Astrocyte (in vitro differentiated cells and primary cell): ENCODE results near the gene LEPROT. TPM values are rescaled to one million over a fixed set of nuclear protein-coding genes. Genes with fewer than 3 reads are reported as not detected.

Experiments
- DNase-seq: peaks from one replicate; pipeline ENCODE4 v3.0.0-alpha.2; 2010; ENCODE audit warnings: low read depth
- FAIRE-seq: peaks from 2 replicates; lab custom pipeline; 2011; peaks lifted over from hg19 to GRCh38; lab: Jason Lieb, UNC
- H2AFZ ChIP-seq: 2 replicates; pipeline ENCODE4 v1.6.0; 2012; ENCODE audit warnings: low read depth, low read length, inconsistent platforms
- H3K27ac ChIP-seq: 2 replicates; pipeline ENCODE4 v1.5.1; 2011; ENCODE audit warnings: low read depth, low read length, inconsistent platforms
- H3K27me3 ChIP-seq: 2 replicates; pipeline ENCODE4 v1.6.0; 2011; ENCODE audit warnings: low read length, inconsistent platforms; ENCODE audit not compliant: insufficient read depth
- H3K36me3 ChIP-seq: 2 replicates; pipeline ENCODE4 v1.5.1; 2011; ENCODE audit warnings: low read length, inconsistent platforms; ENCODE audit not compliant: insufficient read depth
- H3K4me1 ChIP-seq: 2 replicates; pipeline ENCODE4 v1.5.1; 2011; ENCODE audit warnings: low read length, inconsistent platforms; ENCODE audit not compliant: insufficient read depth
- H3K4me2 ChIP-seq: 2 replicates; pipeline ENCODE4 v1.6.0; 2012; ENCODE audit warnings: low read length, inconsistent platforms
- H3K4me3 ChIP-seq: 2 replicates; pipeline ENCODE4 v1.5.1; 2011; ENCODE audit warnings: low read depth, mild to moderate bottlenecking, low read length, inconsistent platforms; ENCODE audit not compliant: insufficient read depth
- H3K79me2 ChIP-seq: 2 replicates; pipeline ENCODE4 v1.6.0; 2012; ENCODE audit warnings: mild to moderate bottlenecking, low read length, inconsistent platforms; ENCODE audit not compliant: insufficient read depth
- H3K9ac ChIP-seq: 2 replicates; pipeline ENCODE4 v1.6.0; 2012; ENCODE audit warnings: mild to moderate bottlenecking, low read length, inconsistent platforms
- H3K9me3 ChIP-seq: 2 replicates; pipeline ENCODE4 v1.5.1; 2012; ENCODE audit warnings: low read depth, mild to moderate bottlenecking, low read length, inconsistent platforms; ENCODE audit not compliant: insufficient read depth
- H4K20me1 ChIP-seq: 2 replicates; pipeline ENCODE4 v1.6.0; 2012; ENCODE audit warnings: low read length, inconsistent platforms; ENCODE audit not compliant: insufficient read depth
- H3K27ac Mint-ChIP-seq: one replicate; pipeline ENCODE4 v1.8.0; 2021; ENCODE audit warnings: mild to moderate bottlenecking, mixed read lengths; ENCODE audit not compliant: unreplicated experiment
- H3K27me3 Mint-ChIP-seq: one replicate; pipeline ENCODE4 v1.8.0; 2021; ENCODE audit warnings: low read depth, mixed read lengths; ENCODE audit not compliant: unreplicated experiment
- H3K36me3 Mint-ChIP-seq: one replicate; pipeline ENCODE4 v1.8.0; 2021; ENCODE audit warnings: low read depth, mixed read lengths; ENCODE audit not compliant: unreplicated experiment
- H3K4me1 Mint-ChIP-seq: one replicate; pipeline ENCODE4 v1.8.0; 2021; ENCODE audit warnings: low read depth, mixed read lengths; ENCODE audit not compliant: unreplicated experiment
- H3K4me3 Mint-ChIP-seq: one replicate; pipeline ENCODE4 v1.8.0; 2021; ENCODE audit warnings: mild to moderate bottlenecking, moderate library complexity, mixed read lengths; ENCODE audit not compliant: unreplicated experiment
- H3K9me3 Mint-ChIP-seq: one replicate; pipeline ENCODE4 v1.8.0; 2021; ENCODE audit warnings: mild to moderate bottlenecking, mixed read lengths; ENCODE audit not compliant: unreplicated experiment
- CTCF ChIP-seq: IDR thresholded peaks from 2 replicates; pipeline ENCODE4 v1.5.1; 2011; ENCODE audit warnings: low read depth, mild to moderate bottlenecking, inconsistent platforms, low read length, moderate library complexity; ENCODE audit not compliant: insufficient read depth
- EZH2 ChIP-seq: IDR thresholded peaks from 2 replicates; pipeline ENCODE4 v1.6.1; 2012; ENCODE audit warnings: mild to moderate bottlenecking, low read length, inconsistent platforms; ENCODE audit not compliant: insufficient read depth
- total RNA-seq: library from RNA; stranded (reverse); gene quantifications from 2 replicates; pipeline ENCODE4 v1.2.1, GENCODE V29; 2021

The LEPROT gene
- total RNA-seq, 1 donor from 2014 or later = 99.4 TPM

GRCh38 chr1:65480684-65481405, 60.4 kb downstream of the LEPROT start:
- Histone ChIP-seq H3K9ac (no peak overlapping the region), H3K4me2 (no peak overlapping the region), H3K4me1 (no peaks in the 10 kb centered on the region), H3K27me3 (no peaks in the 10 kb centered on the region), H3K36me3 (no peaks in the 10 kb centered on the region), H4K20me1 (no peaks in the 10 kb centered on the region), H3K27ac (no peak overlapping the region), H3K4me3 (no peak overlapping the region), H2AFZ (no peak overlapping the region), H3K79me2 (no peaks in the 10 kb centered on the region), H3K9me3 (no peaks in the 10 kb centered on the region)
- Mint-ChIP-seq H3K4me1 (peaks cover 2% of the 10 kb centered on the region), H3K9me3 (no peaks in the 10 kb centered on the region), H3K4me3 (no peak overlapping the region), H3K27me3 (no peaks in the 10 kb centered on the region), H3K36me3 (no peaks in the 10 kb centered on the region), H3K27ac (no peak overlapping the region)
- TF ChIP-seq CTCF (no peak), EZH2 (no peak)
- DNase-seq (no peak), FAIRE-seq (no peak)

- Mint-ChIP-seq H3K4me1 (no peaks in the 10 kb centered on the region), H3K9me3 (peaks cover 2% of the 10 kb centered on the region), H3K4me3 (no peak overlapping the region), H3K27ac (no peak overlapping the region), H3K27me3 (no peaks in the 10 kb centered on the region), H3K36me3 (no peaks in the 10 kb centered on the region)
- TF ChIP-seq CTCF (no peak), EZH2 (no peak)
- no peak overlapping the region for H3K4me2 ChIP-seq
- no peaks in the 10 kb centered on the region for H3K27me3 ChIP-seq
- no peak overlapping the region for H3K9ac ChIP-seq
- no peaks in the 10 kb centered on the region for H3K79me2 ChIP-seq
- no peak for FAIRE-seq
- no peak overlapping the region for H3K4me3 ChIP-seq
- H4K20me1 ChIP-seq = no peaks in the 10 kb centered on the region
- H3K27ac ChIP-seq = no peak overlapping the region
- DNase-seq = no peak
- no peaks in the 10 kb centered on the region for H3K36me3 ChIP-seq
- no peaks in the 10 kb centered on the region for H3K4me1 ChIP-seq
- no peaks in the 10 kb centered on the region for H3K9me3 ChIP-seq
- no peak overlapping the region for H2AFZ ChIP-seq
Measured at GRCh38 chr1:65483993-65484754, 63.7 kb downstream of the LEPROT start.

Other genes starting within 250 kb of the LEPROT start
- 7.5 and 8.9 TPM in 2 replicates for gene DNAJC6, start 111.1 kb upstream of the LEPROT start, total RNA-seq
- gene LEPR, start within 50 bp of the LEPROT start, total RNA-seq = 6.8 and 8.9 TPM in 2 replicates